ENCODE measurements around the gene ADCY2. TPM values are rescaled to one million over a fixed set of nuclear protein-coding genes. Genes with fewer than 3 reads are reported as not detected.

The ADCY2 gene
- total RNA-seq, 1 donor from 2014 or later, result 1.5 TPM

DNA sequence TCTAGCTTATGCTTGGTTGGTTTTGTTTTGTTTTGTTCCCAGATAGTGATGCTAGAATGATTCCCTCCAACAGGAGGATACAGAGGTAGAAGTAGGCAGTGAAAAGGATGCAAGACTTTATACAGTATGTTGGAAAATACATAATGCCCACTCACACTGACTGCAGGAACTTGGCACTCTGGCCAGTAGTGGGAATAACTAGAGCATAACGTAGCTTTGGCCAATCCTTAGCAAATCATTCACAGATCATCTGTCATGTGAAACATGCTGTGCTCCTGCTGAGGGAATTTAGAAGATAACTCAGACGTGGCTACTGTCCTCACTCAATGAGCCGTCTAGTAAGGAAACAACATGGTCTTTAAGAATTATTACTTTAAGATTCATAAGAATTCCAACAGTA, 441.5 kb downstream of the ADCY2 start:
- TF ChIP-seq, protein P1, sequence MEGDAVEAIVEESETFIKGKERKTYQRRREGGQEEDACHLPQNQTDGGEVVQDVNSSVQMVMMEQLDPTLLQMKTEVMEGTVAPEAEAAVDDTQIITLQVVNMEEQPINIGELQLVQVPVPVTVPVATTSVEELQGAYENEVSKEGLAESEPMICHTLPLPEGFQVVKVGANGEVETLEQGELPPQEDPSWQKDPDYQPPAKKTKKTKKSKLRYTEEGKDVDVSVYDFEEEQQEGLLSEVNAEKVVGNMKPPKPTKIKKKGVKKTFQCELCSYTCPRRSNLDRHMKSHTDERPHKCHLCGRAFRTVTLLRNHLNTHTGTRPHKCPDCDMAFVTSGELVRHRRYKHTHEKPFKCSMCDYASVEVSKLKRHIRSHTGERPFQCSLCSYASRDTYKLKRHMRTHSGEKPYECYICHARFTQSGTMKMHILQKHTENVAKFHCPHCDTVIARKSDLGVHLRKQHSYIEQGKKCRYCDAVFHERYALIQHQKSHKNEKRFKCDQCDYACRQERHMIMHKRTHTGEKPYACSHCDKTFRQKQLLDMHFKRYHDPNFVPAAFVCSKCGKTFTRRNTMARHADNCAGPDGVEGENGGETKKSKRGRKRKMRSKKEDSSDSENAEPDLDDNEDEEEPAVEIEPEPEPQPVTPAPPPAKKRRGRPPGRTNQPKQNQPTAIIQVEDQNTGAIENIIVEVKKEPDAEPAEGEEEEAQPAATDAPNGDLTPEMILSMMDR (IDR thresholded peaks at IDR 0.05; ENCODE audit: unreplicated experiment), result no peak
- DNase-seq (ENCODE audit: low spot score), result no peak
- Mint-ChIP-seq H3K36me3 (ENCODE audit: low read depth, unreplicated experiment) (no peaks in the 10 kb centered on the region), H3K27me3 (ENCODE audit: unreplicated experiment) (peaks cover 9% of the 10 kb centered on the region), H3K27ac (ENCODE audit: unreplicated experiment) (no peak overlapping the region), H3K9me3 (ENCODE audit: unreplicated experiment) (no peaks in the 10 kb centered on the region), H3K4me3 (ENCODE audit: unreplicated experiment) (no peak overlapping the region), H3K4me1 (ENCODE audit: unreplicated experiment) (no peaks in the 10 kb centered on the region)

DNA sequence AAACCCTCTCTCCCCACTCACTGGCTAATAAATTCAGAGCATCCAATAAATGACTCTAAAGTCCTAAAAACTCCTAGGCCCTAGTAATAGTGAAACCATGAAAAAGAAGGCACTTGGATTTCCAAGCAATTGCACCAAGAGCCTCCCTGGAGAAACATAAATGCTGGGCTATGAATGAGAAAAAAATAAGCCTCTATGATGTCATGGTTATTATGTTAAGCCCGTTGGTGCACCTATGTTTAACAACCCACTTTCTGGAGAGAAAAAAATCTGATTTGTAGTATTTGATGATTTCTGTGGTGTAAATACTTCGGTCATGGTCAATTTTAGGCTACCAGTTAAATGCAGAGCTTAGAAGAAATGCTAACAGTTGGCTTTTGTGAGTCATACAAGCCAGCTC, 446.6 kb downstream of the ADCY2 start:
- Mint-ChIP-seq H3K36me3 (ENCODE audit: low read depth, unreplicated experiment) (no peaks in the 10 kb centered on the region), H3K27ac (ENCODE audit: unreplicated experiment) (no peak overlapping the region), H3K9me3 (ENCODE audit: unreplicated experiment) (no peaks in the 10 kb centered on the region), H3K27me3 (ENCODE audit: unreplicated experiment) (no peaks in the 10 kb centered on the region), H3K4me1 (ENCODE audit: unreplicated experiment) (no peaks in the 10 kb centered on the region), H3K4me3 (ENCODE audit: unreplicated experiment) (no peak overlapping the region)
- DNase-seq (ENCODE audit: low spot score), result no peak
- TF ChIP-seq, protein P1 (IDR thresholded peaks at IDR 0.05; ENCODE audit: unreplicated experiment), result no peak

DNA sequence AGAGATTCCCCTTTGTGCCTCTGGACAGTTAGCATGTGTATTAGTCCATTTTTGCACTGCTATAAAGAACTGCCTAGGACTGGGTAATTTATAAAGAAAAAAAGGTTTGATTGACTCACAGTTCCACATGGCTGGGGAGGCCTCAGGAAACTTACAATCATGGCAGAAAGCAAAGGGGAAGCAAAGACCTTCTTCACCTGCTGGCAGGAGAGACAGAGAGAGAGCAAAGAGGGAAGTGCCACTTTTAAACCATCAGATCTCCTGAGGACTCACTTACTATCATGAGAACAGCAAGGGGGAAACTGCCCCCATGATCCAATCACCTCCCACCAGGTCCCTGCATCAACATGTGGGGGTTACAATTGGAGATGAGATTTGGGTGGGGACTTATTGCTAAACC, 449.0 kb downstream of the ADCY2 start:
- DNase-seq (ENCODE audit: low spot score), result no peak
- Mint-ChIP-seq H3K27ac (ENCODE audit: unreplicated experiment) (no peak overlapping the region), H3K9me3 (ENCODE audit: unreplicated experiment) (no peaks in the 10 kb centered on the region), H3K27me3 (ENCODE audit: unreplicated experiment) (peaks cover 9% of the 10 kb centered on the region), H3K36me3 (ENCODE audit: low read depth, unreplicated experiment) (no peaks in the 10 kb centered on the region), H3K4me1 (ENCODE audit: unreplicated experiment) (no peaks in the 10 kb centered on the region), H3K4me3 (ENCODE audit: unreplicated experiment) (no peak overlapping the region)
- TF ChIP-seq, protein P1 (IDR thresholded peaks at IDR 0.05; ENCODE audit: unreplicated experiment), result no peak

- Mint-ChIP-seq H3K27me3 (ENCODE audit: unreplicated experiment) (peaks cover 11% of the 10 kb centered on the region), H3K4me3 (ENCODE audit: unreplicated experiment) (no peak overlapping the region), H3K27ac (ENCODE audit: unreplicated experiment) (no peak overlapping the region), H3K4me1 (ENCODE audit: unreplicated experiment) (no peaks in the 10 kb centered on the region), H3K36me3 (ENCODE audit: low read depth, unreplicated experiment) (no peaks in the 10 kb centered on the region), H3K9me3 (ENCODE audit: unreplicated experiment) (no peaks in the 10 kb centered on the region)
- TF ChIP-seq, protein P1 (IDR thresholded peaks at IDR 0.05; ENCODE audit: unreplicated experiment), result no peak
- no peak for DNase-seq (ENCODE audit: low spot score)
Observed at GRCh38 chr5:7845557-7845956, 449.6 kb downstream of the ADCY2 start.

GRCh38 chr5:7846327-7846726, 450.4 kb downstream of the ADCY2 start:
- TF ChIP-seq, protein P1 (IDR thresholded peaks at IDR 0.05; ENCODE audit: unreplicated experiment), result no peak
- Mint-ChIP-seq H3K27me3 (ENCODE audit: unreplicated experiment) (peaks cover 14% of the 10 kb centered on the region), H3K27ac (ENCODE audit: unreplicated experiment) (no peak overlapping the region), H3K36me3 (ENCODE audit: low read depth, unreplicated experiment) (no peaks in the 10 kb centered on the region), H3K4me1 (ENCODE audit: unreplicated experiment) (no peaks in the 10 kb centered on the region), H3K4me3 (ENCODE audit: unreplicated experiment) (no peak overlapping the region), H3K9me3 (ENCODE audit: unreplicated experiment) (no peaks in the 10 kb centered on the region)
- DNase-seq (ENCODE audit: low spot score), result no peak

Data from endothelial cell (in vitro differentiated cells).